ENCODE measurements around the gene PIEZO1.

The PIEZO1 gene

DNA sequence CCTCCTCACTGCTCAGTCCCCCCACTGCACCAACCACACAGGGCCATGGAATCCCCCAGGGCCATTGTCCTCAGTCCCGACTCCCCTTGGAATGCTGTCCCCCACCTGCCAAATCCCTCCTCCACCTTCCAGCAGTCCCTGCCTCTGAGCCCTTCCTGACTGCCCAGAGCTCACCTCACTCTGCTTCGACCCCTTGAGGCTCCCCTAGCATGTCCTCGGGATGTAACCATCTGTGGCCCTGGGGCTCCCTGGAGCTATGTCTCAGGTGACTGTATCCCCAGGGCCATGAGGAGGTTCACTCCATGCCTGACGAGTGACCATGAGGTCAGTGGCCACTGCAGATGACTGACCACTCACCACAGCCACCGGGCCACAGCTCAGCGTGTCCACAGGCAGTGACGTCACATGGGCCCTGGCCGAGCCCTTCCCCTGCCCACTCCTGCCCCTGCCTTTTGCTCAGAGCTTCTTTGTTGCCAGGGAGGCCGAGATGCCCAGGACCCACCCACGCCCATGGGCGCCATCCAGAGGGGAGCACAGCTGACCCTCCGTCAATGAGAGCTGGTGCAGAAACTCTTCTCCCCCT lies 7.7 kb upstream of the PIEZO1 start:
- Histone ChIP-seq H3K4ac (ENCODE audit: low read depth, low read length) (no peak overlapping the region), H3K18ac (ENCODE audit: low read length) (no peak overlapping the region), H3K23ac (ENCODE audit: low read length) (no peak overlapping the region), H2AFZ (ENCODE audit: insufficient read depth, low read length, poor library complexity) (no peak overlapping the region), H3K36me3 (ENCODE audit: control insufficient read depth in 1 of 2, insufficient read depth in 2 of 2, low read length in 2 of 2) (no peaks in the 10 kb centered on the region), H2BK12ac (ENCODE audit: low read length) (no peak overlapping the region), H3K4me2 (ENCODE audit: low read length) (no peak overlapping the region), H4K91ac (ENCODE audit: low read depth, low read length) (no peak overlapping the region), H3K79me2 (ENCODE audit: control insufficient read depth, insufficient read depth, low read length, poor library complexity) (no peaks in the 10 kb centered on the region), H4K8ac (ENCODE audit: low read depth, low read length) (no peak overlapping the region), H3K27me3 (ENCODE audit: insufficient read depth, low read length) (no peaks in the 10 kb centered on the region), H3K14ac (ENCODE audit: low read length) (no peak overlapping the region), H3K4me1 (ENCODE audit: control insufficient read depth in 1 of 2, insufficient read depth in 2 of 2, low read length in 2 of 2) (no peaks in the 10 kb centered on the region), H3K79me1 (ENCODE audit: low read length) (no peaks in the 10 kb centered on the region), H3K27ac (ENCODE audit: low read depth, low read length) (no peak overlapping the region), H2BK120ac (ENCODE audit: insufficient read depth, low read length, poor library complexity) (no peak overlapping the region), H3K4me3 (ENCODE audit: low read depth, low read length) (no peak overlapping the region), H3K9ac (ENCODE audit: low read length) (no peak overlapping the region), H4K12ac (ENCODE audit: low read depth, low read length) (no peak overlapping the region), H2AK5ac (ENCODE audit: low read length) (no peak overlapping the region), H3K9me3 (ENCODE audit: insufficient read depth, low read depth, low read length) (peaks cover 1% of the 10 kb centered on the region), H2BK5ac (ENCODE audit: low read depth, low read length, poor library complexity) (no peak overlapping the region)
- DNase-seq = no peak
- no CpG with 5 or more reads among the region's 12 CpGs for WGBS (ENCODE audit: extremely low coverage, insufficient coverage, insufficient read length)

DNA sequence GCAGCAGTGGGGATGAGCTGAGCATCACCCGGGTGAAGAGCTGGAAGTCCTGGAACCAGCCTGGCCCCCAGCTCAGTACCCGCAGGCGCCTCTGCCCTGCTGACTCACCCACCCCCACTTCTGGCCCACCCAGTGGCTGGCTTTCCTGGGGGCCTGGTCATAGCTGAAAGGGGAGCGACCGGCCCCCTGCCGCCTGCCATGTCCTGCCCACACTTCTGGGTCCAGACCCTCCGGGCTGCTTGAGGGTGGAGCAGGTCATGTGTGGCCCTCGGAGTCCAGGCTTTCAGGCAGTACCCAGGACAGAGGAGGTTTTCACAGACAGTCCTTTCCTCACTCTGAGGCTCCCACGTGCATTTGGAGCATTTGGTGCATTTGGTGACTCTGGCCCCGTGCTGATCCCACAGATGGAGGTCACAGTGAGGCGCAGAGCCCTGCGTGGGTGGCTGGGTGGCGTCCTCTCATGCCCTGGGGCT lies 7.1 kb upstream of the PIEZO1 start:
- H2BK12ac ChIP-seq (ENCODE audit: low read length) = no peak overlapping the region
- no peak for DNase-seq
- no peak overlapping the region for H3K14ac ChIP-seq (ENCODE audit: low read length)
- H3K4me1 ChIP-seq (ENCODE audit: control insufficient read depth in 1 of 2, insufficient read depth in 2 of 2, low read length in 2 of 2) = no peaks in the 10 kb centered on the region
- H3K36me3 ChIP-seq (ENCODE audit: control insufficient read depth in 1 of 2, insufficient read depth in 2 of 2, low read length in 2 of 2) = no peaks in the 10 kb centered on the region
- H4K91ac ChIP-seq (ENCODE audit: low read depth, low read length) = no peak overlapping the region
- H4K8ac ChIP-seq (ENCODE audit: low read depth, low read length) = no peak overlapping the region
- H3K79me1 ChIP-seq (ENCODE audit: low read length) = no peaks in the 10 kb centered on the region
- no peaks in the 10 kb centered on the region for H3K27me3 ChIP-seq (ENCODE audit: insufficient read depth, low read length)
- H3K4me2 ChIP-seq (ENCODE audit: low read length) = no peak overlapping the region
- H3K9ac ChIP-seq (ENCODE audit: low read length) = no peak overlapping the region
- H3K4ac ChIP-seq (ENCODE audit: low read depth, low read length) = no peak overlapping the region
- H3K9me3 ChIP-seq (ENCODE audit: insufficient read depth, low read depth, low read length) = peaks cover 1% of the 10 kb centered on the region
- H2BK120ac ChIP-seq (ENCODE audit: insufficient read depth, low read length, poor library complexity) = no peak overlapping the region
- no peak overlapping the region for H2AK5ac ChIP-seq (ENCODE audit: low read length)
- H4K12ac ChIP-seq (ENCODE audit: low read depth, low read length) = no peak overlapping the region
- H2BK5ac ChIP-seq (ENCODE audit: low read depth, low read length, poor library complexity) = no peak overlapping the region
- no peaks in the 10 kb centered on the region for H3K79me2 ChIP-seq (ENCODE audit: control insufficient read depth, insufficient read depth, low read length, poor library complexity)
- no peak overlapping the region for H3K23ac ChIP-seq (ENCODE audit: low read length)
- WGBS (ENCODE audit: extremely low coverage, insufficient coverage, insufficient read length) = no CpG with 5 or more reads among the region's 13 CpGs
- no peak overlapping the region for H3K4me3 ChIP-seq (ENCODE audit: low read depth, low read length)
- H3K27ac ChIP-seq (ENCODE audit: low read depth, low read length) = no peak overlapping the region
- H2AFZ ChIP-seq (ENCODE audit: insufficient read depth, low read length, poor library complexity) = no peak overlapping the region
- no peak overlapping the region for H3K18ac ChIP-seq (ENCODE audit: low read length)

DNA sequence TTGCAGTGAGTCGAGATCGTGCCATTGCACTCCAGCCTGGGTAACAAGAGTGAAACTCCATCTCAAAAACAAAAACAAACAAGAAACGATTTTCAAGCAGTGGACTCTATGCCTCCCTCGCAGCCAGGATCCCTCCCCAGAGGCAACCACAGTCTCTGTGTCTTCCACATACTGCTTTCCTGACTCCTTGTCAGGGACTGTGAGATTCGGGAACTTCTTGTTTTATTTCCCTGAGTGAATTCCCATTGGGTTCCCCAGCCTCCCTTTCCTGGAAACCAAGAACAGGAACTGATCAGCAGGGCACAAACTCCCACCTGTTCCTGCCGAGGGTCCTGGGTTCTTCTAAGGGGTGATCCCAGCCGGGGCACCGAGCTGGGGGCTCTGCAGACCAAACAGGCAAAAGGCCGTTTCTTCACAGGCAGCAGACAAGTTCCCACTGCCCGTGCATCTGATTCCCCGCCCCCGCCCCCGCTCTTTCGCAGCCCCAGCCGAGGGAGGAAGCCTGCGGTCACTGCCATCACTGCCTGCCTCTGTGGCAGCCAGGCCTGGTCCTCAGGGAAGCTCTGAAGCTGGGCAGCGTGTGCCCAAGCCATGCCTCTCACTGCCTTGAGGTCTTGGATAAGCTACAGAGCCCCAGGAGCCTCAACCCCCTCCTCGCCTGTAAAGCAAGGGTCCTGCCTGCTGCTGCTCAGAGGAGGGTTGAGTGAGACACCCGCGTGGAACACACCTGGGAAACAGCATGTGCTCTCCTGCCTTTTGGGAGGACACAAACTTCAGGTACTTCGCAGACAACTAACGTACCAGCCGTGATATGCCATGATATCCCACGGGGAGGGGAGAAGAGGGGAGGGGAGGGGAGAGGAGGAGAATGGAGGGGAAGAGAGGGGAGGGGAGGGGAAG lies 5.5 kb upstream of the PIEZO1 start:
- Histone ChIP-seq H2AFZ (ENCODE audit: insufficient read depth, low read length, poor library complexity) (no peak overlapping the region), H3K79me1 (ENCODE audit: low read length) (peaks cover under 1% of the 10 kb centered on the region), H3K4me1 (ENCODE audit: control insufficient read depth in 1 of 2, insufficient read depth in 2 of 2, low read length in 2 of 2) (peaks cover 0 to 3% of the 10 kb centered on the region in 2 experiments), H3K4ac (ENCODE audit: low read depth, low read length) (no peak overlapping the region), H3K36me3 (ENCODE audit: control insufficient read depth in 1 of 2, insufficient read depth in 2 of 2, low read length in 2 of 2) (no peaks in the 10 kb centered on the region), H3K9me3 (ENCODE audit: insufficient read depth, low read depth, low read length) (peaks cover 1% of the 10 kb centered on the region), H3K9ac (ENCODE audit: low read length) (no peak overlapping the region), H3K4me2 (ENCODE audit: low read length) (no peak overlapping the region), H3K4me3 (ENCODE audit: low read depth, low read length) (no peak overlapping the region), H3K79me2 (ENCODE audit: control insufficient read depth, insufficient read depth, low read length, poor library complexity) (no peaks in the 10 kb centered on the region), H2BK120ac (ENCODE audit: insufficient read depth, low read length, poor library complexity) (no peak overlapping the region), H3K27ac (ENCODE audit: low read depth, low read length) (no peak overlapping the region), H4K12ac (ENCODE audit: low read depth, low read length) (no peak overlapping the region), H2AK5ac (ENCODE audit: low read length) (no peak overlapping the region), H3K18ac (ENCODE audit: low read length) (no peak overlapping the region), H3K27me3 (ENCODE audit: insufficient read depth, low read length) (no peaks in the 10 kb centered on the region), H4K8ac (ENCODE audit: low read depth, low read length) (no peak overlapping the region), H3K23ac (ENCODE audit: low read length) (no peak overlapping the region), H2BK5ac (ENCODE audit: low read depth, low read length, poor library complexity) (no peak overlapping the region), H2BK12ac (ENCODE audit: low read length) (no peak overlapping the region), H3K14ac (ENCODE audit: low read length) (no peak overlapping the region), H4K91ac (ENCODE audit: low read depth, low read length) (no peak overlapping the region)
- DNase-seq = no peak
- no CpG with 5 or more reads among the region's 24 CpGs for WGBS (ENCODE audit: extremely low coverage, insufficient coverage, insufficient read length)

DNA sequence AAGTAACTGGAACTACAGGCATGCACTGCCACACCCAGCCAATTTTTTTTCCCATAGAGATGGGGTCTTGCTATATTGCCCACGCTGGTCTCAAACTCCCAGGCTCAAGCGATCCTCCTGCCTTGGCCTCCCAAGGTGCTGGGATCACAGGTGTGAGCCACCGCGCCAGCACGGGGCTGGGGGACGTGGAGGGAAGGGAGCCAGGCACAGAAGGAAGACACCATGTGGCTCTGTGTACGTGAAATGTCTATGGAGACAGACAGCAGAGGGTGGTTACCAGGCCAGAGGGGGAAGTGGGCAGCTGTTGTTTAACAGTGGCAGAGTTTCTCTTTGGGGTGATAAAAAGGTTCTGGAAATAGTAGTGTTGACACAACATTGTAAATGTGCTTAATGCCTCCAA lies 4.6 kb upstream of the PIEZO1 start:
- Histone ChIP-seq H2BK12ac (ENCODE audit: low read length) (no peak overlapping the region), H2BK120ac (ENCODE audit: insufficient read depth, low read length, poor library complexity) (no peak overlapping the region), H3K36me3 (ENCODE audit: control insufficient read depth in 1 of 2, insufficient read depth in 2 of 2, low read length in 2 of 2) (no peaks in the 10 kb centered on the region), H2BK5ac (ENCODE audit: low read depth, low read length, poor library complexity) (no peak overlapping the region), H3K79me2 (ENCODE audit: control insufficient read depth, insufficient read depth, low read length, poor library complexity) (peaks cover 6% of the 10 kb centered on the region), H4K91ac (ENCODE audit: low read depth, low read length) (no peak overlapping the region), H4K12ac (ENCODE audit: low read depth, low read length) (no peak overlapping the region), H3K79me1 (ENCODE audit: low read length) (peaks cover 8% of the 10 kb centered on the region), H3K23ac (ENCODE audit: low read length) (no peak overlapping the region), H3K4me2 (ENCODE audit: low read length) (no peak overlapping the region), H2AK5ac (ENCODE audit: low read length) (no peak overlapping the region), H3K9ac (ENCODE audit: low read length) (no peak overlapping the region), H2AFZ (ENCODE audit: insufficient read depth, low read length, poor library complexity) (no peak overlapping the region), H3K4me1 (ENCODE audit: control insufficient read depth in 1 of 2, insufficient read depth in 2 of 2, low read length in 2 of 2) (peaks cover 0 to 4% of the 10 kb centered on the region in 2 experiments), H3K18ac (ENCODE audit: low read length) (no peak overlapping the region), H3K4ac (ENCODE audit: low read depth, low read length) (no peak overlapping the region), H3K27ac (ENCODE audit: low read depth, low read length) (no peak overlapping the region), H3K14ac (ENCODE audit: low read length) (no peak overlapping the region), H3K9me3 (ENCODE audit: insufficient read depth, low read depth, low read length) (peaks cover 1% of the 10 kb centered on the region), H3K4me3 (ENCODE audit: low read depth, low read length) (no peak overlapping the region), H3K27me3 (ENCODE audit: insufficient read depth, low read length) (no peaks in the 10 kb centered on the region), H4K8ac (ENCODE audit: low read depth, low read length) (no peak overlapping the region)
- WGBS (ENCODE audit: extremely low coverage, insufficient coverage, insufficient read length) = no CpG with 5 or more reads among the region's 7 CpGs
- no peak for DNase-seq

Data from trophoblast cell (in vitro differentiated cells and primary cell).